ENCODE data around the gene ZGRF1. TPM values are rescaled to one million over a fixed set of nuclear protein-coding genes. Genes with fewer than 3 reads are reported as not detected.
"Not testable (repeated sequence)": the region's sequence is repeated elsewhere in the genome, so short reads cannot be mapped to it uniquely, and the experiment has no call there.

Gene ZGRF1
- total RNA-seq, 4 donors from 2014 or later, result 6.4 to 34.5 (median 8.1) TPM

GRCh38 chr4:112504807-112505206, 131.9 kb downstream of the ZGRF1 start:
- Histone ChIP-seq H3K36me3 (no peaks in the 10 kb centered on the region), H3K27ac (no peak overlapping the region), H3K4me3 (no peak overlapping the region), H3K4me1 (no peaks in the 10 kb centered on the region), H3K9me3 (no peaks in the 10 kb centered on the region), H3K27me3 (peaks cover 0 to 21% of the 10 kb centered on the region in 2 donors)
- TF ChIP-seq CTCF (IDR thresholded peaks at IDR 0.05) (no peak), POLR2A (IDR thresholded peaks at IDR 0.05) (no peak)
- intact Hi-C loops (cut with DNase I; ENCODE audit: low total_unique reads), result no loop called here
- no peak for DNase-seq

- H3K4me1 ChIP-seq, result no peaks in the 10 kb centered on the region
- no peak overlapping the region for H3K4me3 ChIP-seq
- H3K27ac ChIP-seq, result no peak overlapping the region
- TF ChIP-seq CTCF (IDR thresholded peaks at IDR 0.05) (no peak), POLR2A (IDR thresholded peaks at IDR 0.05) (no peak)
- peaks cover 0 to 7% of the 10 kb centered on the region in 2 donors for H3K27me3 ChIP-seq
- no peak for DNase-seq
- intact Hi-C loops (cut with DNase I; ENCODE audit: low total_unique reads), result no loop called here
- H3K36me3 ChIP-seq, result no peaks in the 10 kb centered on the region
- no peaks in the 10 kb centered on the region for H3K9me3 ChIP-seq
Observed at GRCh38 chr4:112502871-112503270, 133.8 kb downstream of the ZGRF1 start.

DNA sequence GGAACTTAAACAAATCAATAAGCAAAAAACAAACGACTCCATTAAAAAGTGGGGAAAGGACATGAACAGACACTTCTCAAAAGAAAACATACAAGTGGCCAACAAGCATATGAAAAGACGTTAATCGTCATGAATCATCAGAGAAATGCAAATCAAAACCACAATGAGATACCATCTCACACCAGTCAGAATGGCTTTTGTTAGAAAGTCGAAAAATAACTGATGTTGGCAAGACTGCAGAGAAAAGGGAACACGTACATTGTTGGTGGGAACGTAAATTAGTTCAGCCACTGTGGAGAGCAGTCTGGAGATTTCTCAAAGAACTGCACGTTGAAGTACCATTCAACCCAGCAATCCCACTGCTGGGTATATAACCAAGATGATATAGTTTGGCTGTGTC, 144.4 kb downstream of the ZGRF1 start:
- no peak for TF ChIP-seq POLR2A (IDR thresholded peaks at IDR 0.05)
- no peak for TF ChIP-seq CTCF (IDR thresholded peaks at IDR 0.05)
- Histone ChIP-seq H3K4me3 (no peak overlapping the region), H3K27me3 (no peaks in the 10 kb centered on the region), H3K9me3 (no peaks in the 10 kb centered on the region), H3K4me1 (no peaks in the 10 kb centered on the region), H3K36me3 (no peaks in the 10 kb centered on the region), H3K27ac (no peak overlapping the region)
- intact Hi-C loops (cut with DNase I; ENCODE audit: low total_unique reads), result no loop called here
- DNase-seq, result no peak

- H3K36me3 ChIP-seq; H3K4me1 ChIP-seq; H3K9me3 ChIP-seq; intact Hi-C loops (cut with DNase I; ENCODE audit: low total_unique reads); DNase-seq; H3K27me3 ChIP-seq; H3K27ac ChIP-seq; H3K4me3 ChIP-seq: not testable (repeated sequence)
Observed at GRCh38 chr4:112490808-112491207, 145.9 kb downstream of the ZGRF1 start.

MicroRNAs within 50 kb of the gene (microRNA counts, 767-probe panel; counts per million panel counts)
- microRNA hsa-miR-302a-3p, result 0 to 2,486 counts per million in 2 donors
- microRNA hsa-miR-302b-3p, result 0 counts per million in 2 donors
- 0 counts per million in 2 donors for microRNA hsa-miR-302c-3p
- 3,286 to 4,280 counts per million in 2 donors for microRNA hsa-miR-302d-3p
- microRNA hsa-miR-367-3p, result 0 to 2,080 counts per million in 2 donors

Small RNAs within 50 kb of the gene (microRNA-seq; reads per million reads assigned to microRNA genes)
- gene MIR302A (ENCODE audit: borderline microRNAs expressed, borderline replicate concordance), result 2.0 reads per million
- 3.9 reads per million for gene MIR302B (ENCODE audit: borderline microRNAs expressed, borderline replicate concordance)
- gene MIR302C (ENCODE audit: borderline microRNAs expressed, borderline replicate concordance), result not detected
- gene MIR302D (ENCODE audit: borderline microRNAs expressed, borderline replicate concordance), result 2.0 reads per million
- not detected for gene MIR367 (ENCODE audit: borderline microRNAs expressed, borderline replicate concordance)

Small RNAs within 50 kb of the gene (small RNA-seq; reads per million reads assigned to genes)
- not detected for gene MIR302A
- gene MIR302C, result not detected
- not detected for gene MIR302D
- not detected for gene MIR367

Other genes starting within 250 kb of the ZGRF1 start
- not detected for gene NEUROG2, start 120.7 kb downstream of the ZGRF1 start, total RNA-seq
- 10 to 100 TPM; 21.5 to 44.1 (median 29.4) TPM for gene LARP7, start 234 bp upstream of the ZGRF1 start, total RNA-seq

All from uterus (tissue), 4 donors.